Mucosa of descending colon (tissue), 3 donors: ENCODE measurements around the gene SH2D7. TPM values are rescaled to one million over a fixed set of nuclear protein-coding genes. Genes with fewer than 3 reads are reported as not detected.
A peak's percentile ranks its signal among the peaks of the same experiment; 100 is the strongest.

ENCODE experiments used
- ATAC-seq: fragments of 200-7000 bp; cut with Tn5 transposase; one replicate; pipeline ENCODE4 v1.9.1; 2020; ENCODE audit warnings: mild to moderate bottlenecking, moderate library complexity
- DNase-seq, 3 donors: peaks; one replicate each; pipeline ENCODE4 v3.0.0-alpha.2; 2020
- H3K36me3 ChIP-seq: fragments of 200-600 bp; one replicate; pipeline ENCODE4 v1.8.0; 2021; ENCODE audit warnings: low read depth, mild to moderate bottlenecking
- H3K4me1 ChIP-seq: fragments of 200-600 bp; one replicate; pipeline ENCODE4 v1.8.0; 2021; ENCODE audit warnings: low read depth, mild to moderate bottlenecking
- H3K4me3 ChIP-seq: fragments of 200-600 bp; one replicate; pipeline ENCODE4 v1.8.0; 2021; ENCODE audit warnings: mild to moderate bottlenecking
- H3K9me3 ChIP-seq: fragments of 200-600 bp; one replicate; pipeline ENCODE4 v1.8.0; 2021; ENCODE audit warnings: mild to moderate bottlenecking
- CTCF ChIP-seq: fragments of 200-600 bp; IDR thresholded peaks from one replicate; pipeline ENCODE4 v1.8.0; 2022; ENCODE audit warnings: antibody characterized with exemption, mild to moderate bottlenecking
- intact Hi-C, 2 donors: fragments of 100-400 bp; cut with DNase I in 1 of 2; cut with micrococcal nuclease in 1 of 2; formaldehyde crosslinking; loops; one replicate each; pipeline versions ENCODE4 v1.11.0 to v1.11.1; 2022; cut with DNase I, micrococcal nuclease
- total RNA-seq, 3 donors: library from RNA; stranded (reverse); fragmentation: NEBNext Ultra II Directional in 2 of 3; extraction: Animal tissue kit (Norgen Biotek cat#: 25700) in 2 of 3; gene quantifications; one replicate each; pipeline versions ENCODE4 v1.2.1 to v1.2.4, GENCODE V29; 2021 to 2023
- donor health status: DM: no; HTN: no; CAD: no; lungs with moderate emphysema.
- donor health status: DM: no; HTN: no; CAD: no.
- donor health status: DM: no; HTN: yes; CAD: no.

SH2D7 gene
- total RNA-seq, 3 donors from 2014 or later, result 1.9 to 2.8 (median 2.2) TPM

- intact Hi-C loops, result no loop called here
- TF ChIP-seq CTCF, result no peak
Observed at GRCh38 chr15:78065973-78066946, 26.1 kb upstream of the SH2D7 start.

GRCh38 chr15:78067328-78068228 is 24.8 kb upstream of the SH2D7 start:
- intact Hi-C loops, result no loop called here
- H3K9me3 ChIP-seq, result no peaks in the 10 kb centered on the region
- peaks cover 87% of the 10 kb centered on the region for H3K4me1 ChIP-seq
- DNase-seq (no peak), ATAC-seq (peak; percentile 18)
- no peak for TF ChIP-seq CTCF
- no peaks in the 10 kb centered on the region for H3K36me3 ChIP-seq
- no peak overlapping the region for H3K4me3 ChIP-seq

More at GRCh38 chr15:78065973-78066946, 26.1 kb upstream of the SH2D7 start:
- ATAC-seq (peak; percentile 44), DNase-seq (no peak)
- H3K4me3 ChIP-seq, result no peak overlapping the region
- H3K36me3 ChIP-seq, result no peaks in the 10 kb centered on the region
- no peaks in the 10 kb centered on the region for H3K9me3 ChIP-seq
- peaks cover 86% of the 10 kb centered on the region for H3K4me1 ChIP-seq

GRCh38 chr15:78069052-78069414 is 23.3 kb upstream of the SH2D7 start:
- intact Hi-C loops, result no loop called here
- Histone ChIP-seq H3K36me3 (no peaks in the 10 kb centered on the region), H3K4me3 (no peak overlapping the region), H3K9me3 (no peaks in the 10 kb centered on the region), H3K4me1 (peaks cover 88% of the 10 kb centered on the region)
- TF ChIP-seq CTCF, result no peak
- DNase-seq (no peak), ATAC-seq (no peak)

- Histone ChIP-seq H3K4me1 (peaks cover 88% of the 10 kb centered on the region), H3K4me3 (no peak overlapping the region), H3K9me3 (no peaks in the 10 kb centered on the region), H3K36me3 (no peaks in the 10 kb centered on the region)
- intact Hi-C loops, result no loop called here
- no peak for ATAC-seq
- no peak for DNase-seq
- no peak for TF ChIP-seq CTCF
Observed at GRCh38 chr15:78069462-78070029, 22.8 kb upstream of the SH2D7 start.

GRCh38 chr15:78070049-78070700 is 22.2 kb upstream of the SH2D7 start:
- peak in 1 of 3 donors; percentile 68 for DNase-seq
- Histone ChIP-seq H3K4me1 (peaks cover 87% of the 10 kb centered on the region), H3K36me3 (no peaks in the 10 kb centered on the region), H3K9me3 (no peaks in the 10 kb centered on the region), H3K4me3 (no peak overlapping the region)
- ATAC-seq, result peak; percentile 18
- intact Hi-C loops, result no loop called here
- TF ChIP-seq CTCF, result no peak
